ENCODE measurements around the gene UGT1A10.

The UGT1A10 gene

DNA sequence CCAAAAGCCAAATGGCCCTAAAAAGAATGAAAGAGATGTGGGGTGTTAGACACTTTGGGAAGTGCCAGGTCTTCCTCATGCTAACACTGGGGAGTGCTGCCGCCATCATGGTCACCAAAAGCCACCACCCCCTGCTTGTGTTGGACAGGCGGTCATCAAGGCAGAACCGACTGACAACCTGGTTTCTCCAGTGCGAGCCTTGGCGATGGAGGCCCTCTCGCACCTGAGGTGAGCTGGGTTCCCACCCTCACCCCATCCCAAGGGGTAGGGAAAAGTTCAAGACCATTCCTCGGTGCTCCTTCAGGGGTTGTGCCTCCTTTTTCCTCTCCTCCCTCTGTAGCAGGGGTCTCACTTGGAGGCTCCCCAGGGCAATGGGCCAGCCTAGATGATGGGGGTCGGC lies 175.5 kb downstream of the UGT1A10 start:
- no peak for DNase-seq

DNA sequence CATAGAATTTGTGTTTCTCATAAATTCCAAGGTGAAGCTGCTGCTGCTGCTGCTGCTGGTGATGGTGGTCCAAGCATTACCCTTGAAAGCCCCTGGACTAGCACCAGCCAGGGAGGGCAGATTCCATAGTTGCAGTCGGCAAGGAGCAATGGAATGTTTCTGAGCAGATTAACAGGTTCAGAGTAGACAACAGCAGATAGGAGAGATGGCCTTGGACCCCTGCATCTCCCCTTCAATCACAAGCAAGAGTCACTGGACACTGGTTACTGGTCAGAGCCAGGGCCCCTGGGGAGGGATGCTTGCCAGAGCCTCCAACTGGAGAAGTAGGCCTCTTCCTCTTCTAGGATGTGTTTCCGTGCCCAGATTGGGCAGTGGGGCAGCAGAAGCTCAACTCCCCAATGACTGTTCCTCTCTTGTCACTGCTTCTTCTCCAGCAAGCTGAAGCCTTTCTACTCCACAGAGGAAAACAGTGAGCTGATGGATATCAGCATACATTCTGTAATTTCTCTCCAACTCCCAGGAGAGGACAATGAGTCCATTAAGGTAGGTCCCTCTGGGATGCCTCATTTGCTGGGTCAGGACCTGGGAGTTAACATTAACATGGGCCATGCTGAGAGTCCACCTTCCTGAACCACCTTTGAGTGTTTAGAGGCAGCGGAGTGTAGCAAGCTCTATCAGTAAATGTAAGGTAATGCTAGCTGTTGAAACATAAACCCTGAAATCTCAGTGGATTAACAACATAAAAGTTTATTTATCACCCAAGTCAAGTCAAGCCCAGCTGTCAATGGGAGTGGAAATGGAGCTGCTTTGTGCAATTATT lies 177.2 kb downstream of the UGT1A10 start:
- DNase-seq: no peak

DNA sequence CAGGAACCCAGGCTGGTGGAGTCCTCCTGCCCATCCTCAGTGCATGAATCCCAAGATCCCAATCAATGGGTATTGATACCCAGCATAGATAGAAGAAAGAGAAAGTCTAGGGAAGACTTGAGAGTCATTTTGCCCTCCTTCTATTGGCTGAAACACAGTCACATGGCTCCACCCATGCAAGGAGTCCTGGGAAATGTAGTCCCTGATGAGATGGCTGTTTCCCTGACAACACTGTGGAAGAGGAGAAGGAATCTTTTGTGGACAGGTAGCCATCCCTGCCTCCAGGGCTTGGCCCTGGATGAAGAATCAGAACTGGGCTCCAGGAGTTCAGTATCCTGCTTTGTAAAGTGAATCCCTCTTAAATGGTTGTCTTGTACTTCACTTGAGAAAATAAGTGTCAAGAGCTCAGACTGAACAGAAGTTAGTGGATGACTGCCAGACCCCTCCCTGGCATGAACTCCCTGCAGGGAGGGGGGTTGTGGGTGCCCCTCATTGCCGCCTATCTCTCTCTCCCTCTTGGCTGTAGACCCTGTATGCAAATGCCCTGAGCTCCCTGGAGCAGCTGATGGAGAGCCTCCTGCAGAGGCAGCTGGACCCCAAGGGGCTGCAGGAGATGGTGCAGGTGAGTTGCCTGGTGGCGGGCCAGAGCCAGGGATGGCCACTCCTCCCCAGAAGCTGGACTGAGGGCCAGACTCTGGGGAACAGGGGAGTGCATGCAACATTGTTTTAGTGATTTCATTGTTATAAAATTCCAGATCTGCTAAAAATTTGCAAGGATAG lies 178.0 kb downstream of the UGT1A10 start:
- DNase-seq: no peak

DNA sequence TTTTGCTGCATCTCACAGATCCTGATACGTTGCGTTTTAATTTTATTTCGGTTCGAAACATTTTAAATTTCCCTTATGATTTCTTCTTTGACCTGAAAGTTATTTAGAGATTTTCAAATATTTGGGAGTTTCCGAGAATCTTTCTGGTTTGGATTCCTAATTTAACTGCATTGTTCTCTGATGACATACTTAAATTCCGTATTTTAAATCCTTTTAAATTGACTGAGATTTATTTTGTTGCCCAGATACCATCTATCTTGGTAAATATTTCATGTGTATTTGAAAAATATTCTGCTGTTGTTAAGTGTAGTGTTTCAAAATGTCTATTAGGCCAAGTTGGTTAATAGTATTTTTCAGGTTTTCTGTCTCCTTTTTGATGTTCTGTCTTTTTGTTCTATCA lies 179.6 kb downstream of the UGT1A10 start:
- DNase-seq: no peak

DNA sequence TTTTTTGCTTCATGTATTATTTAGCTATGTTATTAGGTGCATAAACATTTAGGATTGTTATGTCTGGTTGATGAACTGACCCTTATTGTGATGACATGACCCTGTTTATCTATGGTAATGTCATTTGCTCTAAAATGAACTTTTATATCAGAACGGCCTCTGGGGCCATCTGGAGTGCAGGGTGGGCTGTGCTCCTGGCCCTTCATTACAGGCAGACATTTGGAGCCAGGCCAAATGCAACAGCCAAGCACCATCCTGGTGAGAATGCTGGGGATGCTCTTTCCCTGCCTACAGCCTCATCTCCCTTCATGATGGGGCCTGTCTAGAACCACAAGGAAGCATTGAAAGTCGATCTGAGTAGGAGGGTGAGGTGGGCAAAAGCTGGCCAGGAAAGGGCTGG lies 180.1 kb downstream of the UGT1A10 start:
- DNase-seq: no peak

DNA sequence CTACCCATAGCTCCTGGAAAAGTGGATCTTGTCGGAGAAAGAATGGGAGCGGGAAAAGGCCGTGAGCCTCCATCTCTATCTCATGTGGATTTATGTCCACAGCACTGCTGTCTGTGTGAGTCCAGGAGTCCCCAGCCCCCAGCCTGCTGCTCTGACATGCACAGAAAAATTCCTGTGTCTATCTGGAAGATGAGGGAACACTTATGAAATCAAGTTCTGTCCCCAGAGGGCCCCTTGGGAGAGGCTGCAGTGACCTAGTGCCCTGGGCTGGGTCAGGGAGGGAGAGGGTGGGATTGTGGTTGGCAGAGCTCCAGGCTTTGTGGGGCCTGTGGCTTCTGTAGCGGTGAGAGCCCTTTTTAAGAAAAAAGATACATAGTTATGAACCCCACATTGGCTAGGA lies 180.5 kb downstream of the UGT1A10 start:
- no peak for DNase-seq

DNA sequence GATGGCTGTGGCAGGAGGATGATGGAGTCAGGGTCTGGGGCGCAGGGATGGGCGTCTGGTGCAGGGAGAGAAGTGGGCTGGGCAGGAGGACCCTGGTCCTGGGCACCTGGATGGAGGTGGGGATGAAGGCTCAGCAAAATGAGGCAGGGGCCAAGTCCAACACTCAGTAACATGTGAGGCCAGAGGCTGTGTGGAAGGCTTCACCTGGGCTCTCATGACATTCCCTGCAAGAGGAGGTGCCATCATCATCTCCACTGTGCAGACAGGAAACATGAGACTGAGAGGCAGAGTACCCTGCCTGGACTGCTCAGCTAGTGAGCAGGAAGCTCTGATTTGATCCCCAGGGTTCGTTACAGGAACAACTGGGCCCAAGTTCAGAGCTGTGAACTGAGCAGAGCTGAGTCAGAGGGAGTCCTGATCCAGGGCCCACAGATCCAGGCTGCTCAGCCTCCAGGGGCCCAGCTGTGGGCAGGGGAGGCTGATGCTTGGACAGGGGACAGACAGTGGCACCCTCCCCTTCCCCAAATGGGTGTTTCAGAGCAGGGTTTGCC lies 181.2 kb downstream of the UGT1A10 start:
- no peak for DNase-seq

DNA sequence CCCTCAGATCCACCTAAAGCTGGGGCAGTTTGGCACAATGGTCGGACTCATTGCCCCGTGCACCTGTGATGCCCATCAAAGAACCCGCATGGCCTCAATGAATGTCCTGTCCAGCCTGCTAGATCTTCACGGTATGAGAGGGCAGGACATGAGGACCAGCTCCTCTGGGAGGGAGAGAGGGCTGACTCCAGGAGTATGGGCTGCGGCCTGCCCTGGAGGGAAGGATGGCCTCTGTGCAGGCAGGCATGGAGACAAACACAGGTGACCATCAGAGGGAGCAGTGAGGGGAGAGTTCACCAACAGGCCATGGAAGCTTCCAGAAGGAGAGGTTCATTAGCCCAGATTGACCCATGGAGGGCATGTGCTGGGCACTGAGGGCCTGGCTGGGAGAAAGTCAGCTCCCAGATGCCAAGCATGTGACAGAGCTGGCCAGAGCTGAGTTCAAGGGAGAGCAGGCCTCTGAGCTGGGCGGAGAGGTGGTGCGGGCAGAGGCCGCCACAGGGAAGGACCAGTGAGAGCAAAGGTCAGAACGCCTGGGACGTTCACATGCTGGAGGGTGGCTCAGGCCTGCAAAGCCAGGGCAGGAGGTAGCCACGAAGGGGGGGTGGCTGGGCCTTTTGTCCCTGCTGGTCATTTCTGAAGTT lies 181.9 kb downstream of the UGT1A10 start:
- no peak for DNase-seq

DNA sequence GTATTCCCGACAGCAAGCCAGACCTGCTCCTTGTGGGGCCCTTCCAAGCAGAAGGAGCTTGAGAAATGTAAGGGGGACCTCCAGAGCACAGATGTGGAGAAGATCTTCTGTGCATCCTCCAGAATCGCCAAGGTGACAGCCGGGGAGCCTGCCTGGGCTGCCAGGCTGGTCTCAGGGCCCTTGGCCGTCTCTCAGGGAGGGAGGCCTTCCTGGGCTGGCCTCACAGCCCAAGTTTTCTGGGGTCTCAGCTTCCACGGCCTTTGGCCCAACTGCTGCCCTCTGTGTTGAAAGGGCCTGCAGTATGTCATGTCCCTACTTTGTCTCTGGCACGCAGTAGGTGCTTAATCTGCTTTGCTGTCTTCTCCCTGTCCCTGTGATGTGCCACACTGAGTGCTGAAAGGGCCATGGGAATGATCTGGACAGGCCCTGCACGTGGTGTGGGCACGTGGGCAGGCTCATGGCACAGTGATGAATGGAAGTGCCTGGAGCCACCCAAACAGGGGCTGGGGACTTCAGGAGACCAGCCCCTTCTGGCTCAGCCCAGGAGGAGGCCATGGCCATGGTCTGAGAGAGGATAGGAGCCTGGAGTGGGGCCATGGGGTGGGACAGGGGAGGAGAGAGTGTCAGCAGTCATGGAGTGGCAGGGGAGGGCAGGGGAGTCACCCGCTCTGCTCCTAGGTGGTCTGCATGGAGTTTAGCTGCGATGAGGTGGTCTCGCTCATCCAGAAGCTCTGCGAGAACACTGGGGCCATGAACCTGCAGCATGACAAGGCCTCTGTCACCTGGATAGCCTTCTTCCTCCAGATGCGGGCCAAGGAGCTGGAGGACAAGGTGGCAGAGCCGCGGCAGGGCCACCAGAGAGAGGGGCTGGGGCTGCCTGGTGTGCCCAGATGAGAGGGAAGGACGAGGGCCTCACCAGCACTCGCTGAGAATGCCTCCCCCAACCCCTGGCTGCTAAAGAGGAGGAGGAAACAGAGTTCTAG lies 182.7 kb downstream of the UGT1A10 start:
- no peak for DNase-seq

DNA sequence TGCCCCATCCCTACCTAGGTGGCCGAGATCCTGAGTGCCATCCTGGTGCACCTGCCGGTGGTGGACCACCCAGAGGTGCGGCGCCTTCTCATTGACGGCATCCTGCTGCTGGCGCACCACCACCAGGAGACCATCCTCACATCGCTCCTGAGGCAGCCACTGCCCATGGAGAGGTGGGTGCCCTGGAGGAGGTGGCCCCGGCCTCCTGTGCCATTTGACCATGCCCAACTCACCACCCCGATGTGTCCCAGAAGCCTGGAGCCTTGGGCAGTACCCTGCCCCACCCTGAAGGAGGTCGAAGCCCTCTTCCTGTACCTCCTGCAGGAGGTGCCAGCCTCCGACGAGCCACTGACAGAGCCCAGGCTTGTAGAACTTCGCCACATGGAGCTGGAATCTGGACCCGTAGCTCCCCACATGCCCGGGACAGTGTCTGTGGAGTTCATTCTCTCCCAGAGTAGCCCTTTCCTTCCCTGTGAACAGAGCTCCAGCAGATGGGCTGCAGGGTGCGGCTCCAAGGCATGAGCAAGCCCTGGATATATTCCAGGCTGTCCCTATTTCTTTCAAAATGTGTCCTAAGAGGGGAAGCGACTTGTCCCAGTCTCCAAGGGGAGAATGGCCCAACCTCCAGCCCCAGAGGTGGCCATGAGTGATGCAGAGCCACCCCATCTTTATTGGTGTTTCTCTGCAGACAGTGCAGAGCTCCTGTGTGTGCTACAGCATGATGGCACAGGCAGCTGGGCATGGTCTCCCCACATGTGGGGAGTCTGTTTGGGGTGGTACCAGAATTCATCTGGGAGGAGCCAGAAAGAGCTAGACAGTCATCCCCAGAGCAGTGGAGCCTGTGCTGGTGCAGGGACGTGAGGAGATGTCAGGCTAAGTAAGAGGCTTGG lies 183.9 kb downstream of the UGT1A10 start:
- no peak for DNase-seq

DNA sequence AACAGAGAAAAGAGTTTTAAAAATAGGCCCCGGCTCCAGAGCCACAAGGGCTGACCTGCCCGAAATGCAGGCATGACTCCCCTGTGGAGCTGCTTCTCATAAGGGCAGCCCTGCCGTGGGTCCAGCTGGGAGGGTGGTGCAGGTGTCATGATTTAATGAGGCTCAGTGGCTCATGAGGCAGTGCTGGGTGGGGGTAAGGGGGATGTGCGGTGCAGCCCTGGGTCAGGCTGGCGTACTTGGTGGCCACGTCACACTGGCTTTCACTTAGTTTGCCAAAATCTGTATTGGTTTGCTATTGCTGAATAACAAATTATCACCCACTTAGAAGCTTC lies 184.5 kb downstream of the UGT1A10 start:
- DNase-seq: no peak

DNA sequence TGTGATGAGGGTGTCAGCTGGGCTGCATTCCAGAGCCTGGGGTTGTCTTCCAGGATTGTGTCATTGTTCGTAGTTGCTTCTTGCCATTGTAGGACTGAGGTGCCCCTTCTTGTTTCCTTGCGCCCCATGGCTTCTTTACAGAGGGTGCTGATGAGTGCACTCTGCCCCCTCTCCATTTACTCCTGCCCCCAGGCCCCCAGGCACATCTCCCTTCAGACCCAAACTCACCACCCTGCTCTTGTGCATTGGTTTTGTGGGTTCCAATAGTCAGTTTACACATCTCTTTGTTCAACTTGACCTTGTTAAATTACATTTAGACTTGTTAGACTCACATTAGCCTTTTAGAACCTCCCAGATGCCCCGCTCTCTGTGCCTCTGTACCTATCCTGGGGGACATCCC lies 184.9 kb downstream of the UGT1A10 start:
- no peak for DNase-seq

DNA sequence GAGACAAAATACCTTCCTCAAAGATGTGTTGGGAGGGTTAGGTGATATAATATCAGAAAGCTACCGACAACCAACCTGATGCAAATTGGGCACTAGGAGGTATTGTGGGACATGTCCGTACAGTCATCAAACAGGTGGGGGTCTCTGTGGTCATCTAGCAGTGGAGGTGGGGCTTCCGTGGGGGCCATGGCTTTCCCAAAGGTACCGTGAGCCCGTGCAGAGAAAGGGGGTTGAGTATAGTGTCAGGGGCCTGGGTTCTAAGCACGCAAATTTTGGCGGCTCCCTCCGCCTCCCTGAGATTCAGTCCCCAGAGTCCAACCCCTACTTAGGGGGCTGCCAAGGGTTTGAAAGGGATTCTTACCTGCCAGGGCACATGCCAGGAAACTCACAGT lies 185.5 kb downstream of the UGT1A10 start:
- no peak for DNase-seq

DNA sequence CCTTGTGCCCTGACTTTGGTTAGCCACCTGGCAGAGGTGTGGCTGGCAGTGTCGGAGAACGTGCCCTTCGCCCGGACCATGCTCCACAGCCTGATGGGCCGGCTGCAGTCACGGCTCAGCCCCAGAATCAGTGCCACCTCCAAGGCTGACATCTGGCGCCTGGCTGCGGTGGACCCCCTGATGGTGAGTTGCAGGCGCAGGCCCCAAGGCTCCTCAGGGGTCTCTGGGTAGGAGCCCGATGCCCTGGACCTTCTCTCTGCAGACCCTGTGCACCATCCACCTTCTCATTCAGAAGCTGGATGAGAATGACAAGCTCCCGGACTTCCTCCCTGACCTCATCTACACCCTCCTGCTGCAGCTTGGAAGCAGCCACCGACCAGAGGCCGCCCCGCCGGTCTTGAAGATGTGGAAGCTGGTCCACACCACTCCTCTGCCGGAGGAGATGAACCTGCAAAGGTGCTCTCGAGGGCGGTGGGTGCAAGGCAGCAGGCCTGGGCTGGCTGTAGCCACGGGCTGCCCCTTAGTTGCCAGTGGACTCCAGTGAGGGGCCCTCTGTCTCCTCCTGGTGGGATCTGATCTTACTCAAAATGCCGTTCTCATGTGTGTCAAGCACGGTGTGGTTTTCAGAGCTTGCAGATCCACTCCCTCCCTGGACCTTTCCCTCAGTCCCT lies 186.0 kb downstream of the UGT1A10 start:
- no peak for DNase-seq

All from SHP77 (cell line).